H1 (cell line): ENCODE results near the gene NADK2. TPM values are rescaled to one million over a fixed set of nuclear protein-coding genes. Genes with fewer than 3 reads are reported as not detected.

Experiments used
- CTCF ChIA-PET: fragments of 300-600 bp; sonication (Branson Sonifier 250); formaldehyde crosslinking; loops from one replicate; lab custom pipeline; 2021; ENCODE audit not compliant: partially characterized antibody; lab: Charles Lee
- POLR2A ChIA-PET: fragments of 300-600 bp; sonication (Branson Sonifier 250); formaldehyde crosslinking; loops from one replicate; lab custom pipeline; 2021; ENCODE audit warnings: inconsistent platforms; ENCODE audit not compliant: partially characterized antibody; lab: Charles Lee
- DNase-seq, 2 experiments: peaks; one replicate each; pipeline versions ENCODE4 v3.0.0 to v3.0.0-alpha.2; 2010 to 2022; ENCODE audit warnings: low spot score in 2 of 2, low read depth in 1 of 2, mixed read lengths in 1 of 2
- FAIRE-seq: peaks from 2 replicates; lab custom pipeline; 2011; peaks lifted over from hg19 to GRCh38; lab: Jason Lieb, UNC
- H2AFZ ChIP-seq: 2 replicates; pipeline ENCODE4 v1.8.1; 2012; ENCODE audit warnings: low read length, inconsistent platforms
- H2AK5ac ChIP-seq: 2 replicates; pipeline ENCODE4 v1.6.1; 2013; ENCODE audit warnings: low read depth, low read length
- H2BK120ac ChIP-seq: replicated peaks from 2 replicates; pipeline ENCODE3; 2013; ENCODE audit warnings: low read depth, low read length, inconsistent platforms
- H2BK12ac ChIP-seq: 2 replicates; pipeline ENCODE4 v1.6.1; 2013; ENCODE audit warnings: low read depth, low read length
- H2BK15ac ChIP-seq: 2 replicates; pipeline ENCODE4 v1.6.1; 2013; ENCODE audit warnings: low read length
- H2BK20ac ChIP-seq: 2 replicates; pipeline ENCODE4 v1.6.1; 2013; ENCODE audit warnings: low read length
- H2BK5ac ChIP-seq: 2 replicates; pipeline ENCODE4 v1.6.1; 2013; ENCODE audit warnings: low read depth, low read length
- H3K14ac ChIP-seq: 2 replicates; pipeline ENCODE4 v1.6.1; 2013; ENCODE audit warnings: inconsistent platforms; ENCODE audit not compliant: insufficient read length
- H3K18ac ChIP-seq: 2 replicates; pipeline ENCODE4 v1.6.1; 2013; ENCODE audit warnings: low read length; ENCODE audit errors: extremely low read depth
- H3K23ac ChIP-seq: 2 replicates; pipeline ENCODE4 v1.6.1; 2013; ENCODE audit warnings: inconsistent platforms; ENCODE audit not compliant: insufficient read length
- H3K23me2 ChIP-seq: 2 replicates; pipeline ENCODE4 v1.6.1; 2013; ENCODE audit warnings: low read depth, low read length
- H3K27ac ChIP-seq: 2 replicates; pipeline ENCODE4 v1.6.1; 2011; ENCODE audit warnings: low read depth, low read length, inconsistent platforms
- H3K27me3 ChIP-seq, 4 experiments: replicated peaks in 1 of 4; 1 replicate in 1 of 4; 2 replicates in 3 of 4; pipeline versions ENCODE4 v1.6.1 to v1.8.1; 2011 to 2013; ENCODE audit warnings: low read length in 3 of 4, mild to moderate bottlenecking in 3 of 4, inconsistent platforms in 2 of 4, mixed read lengths in 2 of 4, moderate library complexity in 1 of 4; ENCODE audit not compliant: control insufficient read depth in 3 of 4, insufficient read depth in 3 of 4; ENCODE audit errors: extremely low read depth in 1 of 4
- H3K36me3 ChIP-seq, 4 experiments: 2 replicates each; pipeline versions ENCODE4 v1.6.1 to v1.8.1; 2011 to 2013; ENCODE audit warnings: mild to moderate bottlenecking in 4 of 4, low read length in 3 of 4, moderate library complexity in 2 of 4, control low read depth in 1 of 4, inconsistent platforms in 1 of 4; ENCODE audit not compliant: insufficient read depth in 4 of 4, control insufficient read depth in 2 of 4
- H3K4ac ChIP-seq: replicated peaks from 2 replicates; pipeline ENCODE3; 2013; ENCODE audit warnings: low read length, low read depth, mixed read lengths, inconsistent platforms; ENCODE audit not compliant: insufficient read length
- H3K4me1 ChIP-seq, 4 experiments: replicated peaks in 1 of 4; 1 replicate in 1 of 4; 2 replicates in 3 of 4; pipeline versions ENCODE4 v1.6.1 to v1.8.1; 2011 to 2013; ENCODE audit warnings: low read length in 3 of 4, inconsistent platforms in 2 of 4, mixed read lengths in 1 of 4; ENCODE audit not compliant: insufficient read depth in 4 of 4, control insufficient read depth in 3 of 4
- H3K4me2 ChIP-seq, 2 experiments: 2 replicates each; pipeline versions ENCODE4 v1.6.1 to v1.8.1; 2011 to 2013; ENCODE audit warnings: low read depth in 2 of 2, low read length in 2 of 2, control low read depth in 1 of 2, inconsistent platforms in 1 of 2, mild to moderate bottlenecking in 1 of 2; ENCODE audit not compliant: insufficient read depth in 1 of 2
- H3K4me3 ChIP-seq, 4 experiments: fragments of 200-600, 300-600 bp in 1 of 4; sonication (generic), shearing (Covaris generic), sonication (Bioruptor Twin) in 1 of 4; 2 replicates each; pipeline versions ENCODE4 v1.5.1 to v1.8.1; 2011 to 2016; ENCODE audit warnings: low read length in 4 of 4, low read depth in 3 of 4, control low read depth in 2 of 4, inconsistent platforms in 2 of 4, mild to moderate bottlenecking in 2 of 4, mixed read lengths in 1 of 4, moderate library complexity in 1 of 4; ENCODE audit not compliant: insufficient read depth in 2 of 4; ENCODE audit errors: extremely low read depth in 1 of 4
- H3K56ac ChIP-seq: replicated peaks from 2 replicates; pipeline ENCODE3; 2013; ENCODE audit warnings: low read depth, mild to moderate bottlenecking, mixed read lengths, low read length, inconsistent platforms; ENCODE audit not compliant: insufficient read length
- H3K79me1 ChIP-seq: 2 replicates; pipeline ENCODE4 v1.6.1; 2013; ENCODE audit warnings: low read depth, low read length, control low read depth
- H3K79me2 ChIP-seq, 2 experiments: 2 replicates each; pipeline versions ENCODE4 v1.6.1 to v1.8.1; 2012 to 2013; ENCODE audit warnings: low read length in 2 of 2, mild to moderate bottlenecking in 2 of 2, inconsistent platforms in 1 of 2; ENCODE audit not compliant: insufficient read depth in 2 of 2, control insufficient read depth in 1 of 2
- H3K9ac ChIP-seq, 4 experiments: replicated peaks in 1 of 4; 1 replicate in 1 of 4; 2 replicates in 3 of 4; pipeline versions ENCODE4 v1.6.1 to v1.8.1; 2011 to 2013; ENCODE audit warnings: low read depth in 3 of 4, low read length in 3 of 4, control low read depth in 2 of 4, mild to moderate bottlenecking in 2 of 4, moderate library complexity in 2 of 4, inconsistent platforms in 1 of 4; ENCODE audit errors: extremely low read depth in 1 of 4
- H3K9me3 ChIP-seq, 2 experiments: 2 replicates each; pipeline versions ENCODE4 v1.6.1 to v1.8.1; 2012 to 2013; ENCODE audit warnings: mild to moderate bottlenecking in 2 of 2, moderate library complexity in 2 of 2, control low read depth in 1 of 2, inconsistent platforms in 1 of 2, low read depth in 1 of 2, low read length in 1 of 2, mixed read lengths in 1 of 2; ENCODE audit not compliant: insufficient read depth in 2 of 2
- H4K20me1 ChIP-seq, 2 experiments: replicated peaks in 1 of 2; 2 replicates each; pipeline versions ENCODE3 to v1.8.1; 2011 to 2013; ENCODE audit warnings: inconsistent platforms in 2 of 2, low read length in 2 of 2, mild to moderate bottlenecking in 1 of 2; ENCODE audit not compliant: insufficient read depth in 2 of 2, control insufficient read depth in 1 of 2
- H4K5ac ChIP-seq: 2 replicates; pipeline ENCODE4 v1.6.1; 2013; ENCODE audit warnings: low read length, low read depth, mixed read lengths, inconsistent platforms; ENCODE audit not compliant: insufficient read length
- H4K8ac ChIP-seq: 2 replicates; pipeline ENCODE4 v1.8.0; 2013; ENCODE audit warnings: mild to moderate bottlenecking, moderate library complexity, low read length, inconsistent platforms; ENCODE audit not compliant: insufficient read depth; ENCODE audit errors: extremely low read depth
- H4K91ac ChIP-seq: replicated peaks from 2 replicates; pipeline ENCODE3; 2013; ENCODE audit warnings: low read length, mixed read lengths, inconsistent platforms; ENCODE audit not compliant: insufficient read length
- BACH1 ChIP-seq: IDR thresholded peaks from 2 replicates; pipeline ENCODE4 v1.6.1; 2012; ENCODE audit warnings: low read length, improper control_type of control experiment
- CTBP2 ChIP-seq: IDR thresholded peaks from 2 replicates; pipeline ENCODE4 v1.7.0; 2011; ENCODE audit warnings: borderline replicate concordance, mild to moderate bottlenecking, moderate library complexity, mixed read lengths, low read length; ENCODE audit not compliant: insufficient read depth, insufficient read length
- EP300 ChIP-seq, 2 experiments: IDR thresholded peaks; 1 replicate in 1 of 2; 2 replicates in 1 of 2; pipeline ENCODE4 v1.6.1; 2011 to 2012; ENCODE audit warnings: low read depth in 2 of 2, low read length in 2 of 2, mild to moderate bottlenecking in 2 of 2, borderline replicate concordance in 1 of 2, inconsistent platforms in 1 of 2, moderate library complexity in 1 of 2
- EZH2 ChIP-seq: fragments of 200-600 bp; sonication (generic); IDR thresholded peaks from 2 replicates; pipeline ENCODE4 v1.7.1; 2012; ENCODE audit warnings: low read depth, mild to moderate bottlenecking, moderate library complexity, low read length, inconsistent platforms; ENCODE audit not compliant: severe bottlenecking
- GABPA ChIP-seq: IDR thresholded peaks from 2 replicates; pipeline ENCODE4 v1.6.1; 2011; ENCODE audit warnings: mild to moderate bottlenecking, low read length, moderate library complexity, borderline replicate concordance; ENCODE audit not compliant: insufficient read depth
- JUN ChIP-seq: IDR thresholded peaks from 2 replicates; pipeline ENCODE4 v1.6.1; 2011; ENCODE audit warnings: low read depth, mild to moderate bottlenecking, improper control_type of control experiment, low read length
- KDM1A ChIP-seq: fragments of 200-600, 300-600 bp; sonication (generic); IDR thresholded peaks from 2 replicates; pipeline ENCODE4 v1.7.1; 2016; ENCODE audit warnings: mild to moderate bottlenecking, low read length, borderline replicate concordance
- POLR2AphosphoS5 ChIP-seq: IDR thresholded peaks from 2 replicates; pipeline ENCODE4 v1.6.1; 2011; ENCODE audit warnings: low read depth, low read length
- SIN3A ChIP-seq, 2 experiments: IDR thresholded peaks in 1 of 2; conservative IDR thresholded peaks in 1 of 2; 2 replicates each; pipeline ENCODE4 v1.6.1; 2011 to 2012; ENCODE audit warnings: low read length in 2 of 2, improper control_type of control experiment in 1 of 2, low read depth in 1 of 2, mild to moderate bottlenecking in 1 of 2
- SP2 ChIP-seq: IDR thresholded peaks from 2 replicates; pipeline ENCODE4 v1.6.1; 2012; ENCODE audit warnings: mild to moderate bottlenecking, low read length, inconsistent platforms
- TAF1 ChIP-seq: IDR thresholded peaks from 2 replicates; pipeline ENCODE4 v1.6.1; 2011; ENCODE audit warnings: mild to moderate bottlenecking, low read depth, low read length
- TCF12 ChIP-seq: IDR thresholded peaks from 2 replicates; pipeline ENCODE4 v1.6.1; 2011; ENCODE audit warnings: low read depth, mild to moderate bottlenecking, low read length
- YY1 ChIP-seq: IDR thresholded peaks from 2 replicates; pipeline ENCODE4 v1.6.1; 2011; ENCODE audit warnings: low read depth, mild to moderate bottlenecking, low read length
- WGBS, 2 experiments: shearing (Covaris generic) in 1 of 2; methylation state at CpG; one replicate each; pipeline versions ENCODE4 v1.1.6 to v1.1.7; 2013 to 2015; ENCODE audit warnings: low lambda C conversion rate in 2 of 2, mixed read lengths in 2 of 2, inconsistent platforms in 1 of 2, low coverage in 1 of 2, missing lambda C conversion rate in 1 of 2; ENCODE audit not compliant: insufficient replicate concordance in 2 of 2, insufficient coverage in 1 of 2, insufficient read length in 1 of 2; ENCODE audit errors: extremely low coverage in 1 of 2, missing lambda C conversion rate in 1 of 2; 5-methylcytosine and 5-hydroxymethylcytosine counted together
- polyA plus RNA-seq, 7 experiments: library from polyadenylated mRNA; depleted of rRNA in 3 of 7; stranded (reverse) in 5 of 7; unstranded in 2 of 7; fragments of >200 nt in 5 of 7; fragments of 200-250 nt in 2 of 7; gene quantifications; 1 replicate in 5 of 7; 2 replicates in 1 of 7; 4 replicates in 1 of 7; pipeline versions ENCODE4 v1.2.1 to v1.2.3, GENCODE V29; 2011 to 2013; ENCODE audit warnings: missing spikeins in 2 of 7, mixed read lengths in 2 of 7
- total RNA-seq: library from RNA; stranded (reverse); fragmentation: NEBNext Ultra II Directional; extraction: Animal tissue kit (Norgen Biotek cat#: 25700); gene quantifications from 2 replicates; pipeline ENCODE4 v1.2.1, GENCODE V29; 2021

The NADK2 gene
- total and polyA plus RNA-seq, 2 of the 8 experiments (the other 6 are each of a cell fraction or from before 2014, with no cell fraction given): 3.4 to 16.1 TPM

DNA sequence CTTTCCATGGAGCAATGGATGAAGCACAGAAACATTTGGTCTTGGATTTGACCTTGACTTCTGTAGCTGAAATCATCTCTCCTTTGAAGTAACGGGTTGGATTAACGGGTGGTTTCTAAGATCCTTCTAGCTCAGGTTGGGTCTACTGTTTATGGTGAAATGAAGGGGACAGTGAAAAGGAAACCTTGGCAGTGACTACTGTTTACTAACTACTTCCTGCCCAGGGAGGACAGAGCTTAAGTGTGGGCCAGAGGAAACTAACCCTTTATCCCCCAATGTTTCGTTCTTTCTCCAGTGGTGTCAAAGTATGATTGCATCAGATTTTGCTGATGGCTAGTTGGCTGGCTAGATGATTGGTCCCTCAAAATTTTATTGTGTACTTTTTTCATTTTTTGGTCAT, 67.6 kb downstream of the NADK2 start:
- H3K23me2 ChIP-seq: no peaks in the 10 kb centered on the region
- no peak overlapping the region for H2BK120ac ChIP-seq
- no peak overlapping the region for H2AFZ ChIP-seq
- H2BK5ac ChIP-seq: no peak overlapping the region
- H3K23ac ChIP-seq: no peak overlapping the region
- DNase-seq (no peak), FAIRE-seq (no peak)
- no peak overlapping the region for H3K4me3 ChIP-seq
- ChIA-PET POLR2A (interaction anchor here (0.9 kb wide), 1 partner anchor 9 kb away, joined by 3 read pairs; no protein-coding TSS in a partner anchor), CTCF (interaction anchor here (1.3 kb wide), 1 partner anchor 29 kb away, joined by 3 read pairs; no protein-coding TSS in a partner anchor)
- H3K4me2 ChIP-seq: no peak overlapping the region
- no peak overlapping the region for H3K18ac ChIP-seq
- no peak overlapping the region for H3K27ac ChIP-seq
- H2BK15ac ChIP-seq: no peak overlapping the region
- H3K56ac ChIP-seq: no peak overlapping the region
- H4K20me1 ChIP-seq: no peaks in the 10 kb centered on the region
- no peaks in the 10 kb centered on the region for H3K79me2 ChIP-seq
- H3K79me1 ChIP-seq: no peaks in the 10 kb centered on the region
- peaks cover 0 to 1% (median 0%) of the 10 kb centered on the region in 4 experiments; a peak in 1 of 7 replicates for H3K27me3 ChIP-seq
- no peak overlapping the region for H4K5ac ChIP-seq
- no peak overlapping the region for H2BK12ac ChIP-seq
- no peak for TF ChIP-seq BACH1
- no peak for TF ChIP-seq SIN3A (conservative IDR thresholded peaks at IDR 0.05 in 1 of 2, IDR thresholded peaks at IDR 0.05 in 1 of 2; ENCODE audit: low read depth in 1 of 2, low read length in 2 of 2)
- TF ChIP-seq POLR2AphosphoS5: no peak
- TF ChIP-seq TCF12: no peak
- TF ChIP-seq YY1: no peak
- TF ChIP-seq TAF1: no peak
- TF ChIP-seq KDM1A: no peak
- no peak for TF ChIP-seq EZH2
- no peak for TF ChIP-seq SP2
- TF ChIP-seq GABPA: no peak
- TF ChIP-seq JUN: no peak
- no peak for TF ChIP-seq EP300 (IDR thresholded peaks at IDR 0.05; ENCODE audit: borderline replicate concordance in 1 of 2, low read depth in 2 of 2, low read length in 2 of 2)
- no peak for TF ChIP-seq CTBP2
- no peak overlapping the region for H3K4ac ChIP-seq
- H3K36me3 ChIP-seq: peaks cover 10 to 81% (median 42%) of the 10 kb centered on the region in 4 experiments
- H3K4me1 ChIP-seq: no peaks in the 10 kb centered on the region
- no peak overlapping the region for H4K91ac ChIP-seq
- 96% methylated on average over 3 of the region's 3 CpGs; no CpG with 5 or more reads in 1 of the 2 experiments for WGBS, 2 experiments
- no peak overlapping the region for H4K8ac ChIP-seq
- no peak overlapping the region for H2BK20ac ChIP-seq
- H3K9me3 ChIP-seq: no peaks in the 10 kb centered on the region
- no peak overlapping the region for H3K14ac ChIP-seq
- H3K9ac ChIP-seq: no peak overlapping the region
- no peak overlapping the region for H2AK5ac ChIP-seq
